Measurements from ENCODE around the gene SNN.

The SNN gene

DNA sequence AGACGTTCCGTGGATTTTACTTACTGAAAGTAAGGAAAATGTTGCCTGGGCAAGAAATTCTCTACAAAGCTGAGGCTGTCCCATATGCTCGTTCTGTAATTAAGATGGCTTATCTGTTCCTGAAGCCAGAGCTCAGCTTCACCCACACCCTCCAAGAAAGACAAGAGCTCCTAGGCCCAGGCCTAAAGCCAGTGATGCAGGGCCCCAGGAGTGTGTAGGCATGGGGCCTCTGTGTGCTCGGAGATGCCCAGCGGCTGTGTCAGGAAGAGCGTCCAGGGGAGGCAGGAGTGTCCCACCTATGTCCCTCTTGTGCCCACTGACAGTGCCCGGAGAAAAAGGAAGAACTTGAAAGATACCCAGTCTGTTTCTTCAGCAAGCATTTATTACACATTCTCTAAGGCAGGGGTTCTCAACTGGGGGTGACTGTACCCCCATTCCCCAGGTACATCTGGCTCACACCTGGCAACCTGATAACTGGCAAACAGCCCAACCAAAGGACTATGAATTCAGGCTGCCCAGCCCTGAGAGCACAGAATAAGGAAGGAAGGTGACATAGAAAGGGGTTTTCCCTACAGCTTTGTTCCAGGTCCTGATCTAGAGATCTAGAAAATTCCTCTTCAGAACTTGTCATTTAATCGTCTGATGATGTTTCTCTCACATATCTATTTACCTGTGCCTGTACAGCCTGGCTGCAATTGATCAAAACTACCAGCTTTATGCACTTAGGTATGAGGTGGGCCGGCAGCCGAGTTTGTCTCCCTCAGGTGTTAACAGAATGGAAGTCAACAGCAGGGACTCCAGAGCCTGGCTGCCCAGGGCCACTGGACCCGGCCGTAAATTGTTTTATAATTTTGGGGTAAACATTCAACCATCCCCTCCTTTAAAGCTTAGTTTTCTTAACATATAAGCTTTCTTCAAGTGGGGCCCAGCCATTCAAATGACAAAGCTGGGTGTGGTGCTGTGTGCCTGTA, 12.0 kb downstream of the SNN start:
- DNase-seq (ENCODE audit: low spot score), result no peak

DNA sequence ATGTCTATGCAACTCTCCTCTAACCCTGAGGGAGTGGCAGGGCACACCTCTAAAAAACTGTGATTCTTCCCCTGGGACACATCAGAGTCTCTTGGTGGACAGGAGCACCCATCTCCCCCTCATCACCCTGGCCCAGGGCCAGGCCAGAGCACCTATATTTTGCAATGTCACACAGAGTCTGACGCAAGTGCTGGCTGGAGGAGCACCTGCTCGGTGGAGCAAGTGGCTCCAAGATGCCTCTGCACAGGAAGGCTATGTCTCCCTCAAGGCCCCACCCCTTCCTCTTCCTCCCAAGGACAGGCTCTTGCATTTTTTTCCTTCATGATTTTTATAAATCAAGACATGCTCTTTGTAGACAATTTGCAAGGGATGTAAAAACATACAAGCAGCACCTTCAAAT, 13.3 kb downstream of the SNN start:
- DNase-seq (ENCODE audit: low spot score), result no peak

DNA sequence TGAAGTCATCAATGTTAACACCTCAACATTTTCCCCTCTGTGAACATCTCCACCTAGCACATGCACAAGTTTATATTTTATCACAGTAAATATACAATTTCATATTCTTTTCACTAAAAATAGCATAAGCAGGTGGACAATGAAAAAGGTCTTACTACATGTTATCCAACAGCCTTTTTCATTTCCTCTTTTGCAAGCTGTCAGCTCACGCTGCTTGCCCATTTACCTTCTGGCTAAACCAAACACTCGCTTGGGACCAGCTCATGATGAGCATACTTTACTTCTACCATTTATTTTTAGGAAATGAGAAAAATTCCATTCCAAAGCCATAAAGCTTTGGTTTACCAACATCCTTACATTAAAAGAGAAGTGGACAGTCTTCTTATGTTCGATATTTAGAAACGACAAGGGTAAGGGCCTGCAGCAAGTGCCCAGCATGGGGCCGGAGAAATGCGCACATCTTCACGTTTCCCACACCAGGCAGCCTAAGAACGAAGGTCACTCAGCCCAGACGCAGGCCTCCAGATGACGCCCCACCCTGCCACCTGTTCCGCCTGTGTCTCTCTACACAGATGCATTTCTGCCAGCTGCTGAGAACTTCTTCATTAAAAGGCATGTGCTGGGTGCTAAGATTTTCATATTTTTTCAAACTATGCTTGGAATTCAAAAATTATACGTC, 13.9 kb downstream of the SNN start:
- DNase-seq (ENCODE audit: low spot score), result no peak

DNA sequence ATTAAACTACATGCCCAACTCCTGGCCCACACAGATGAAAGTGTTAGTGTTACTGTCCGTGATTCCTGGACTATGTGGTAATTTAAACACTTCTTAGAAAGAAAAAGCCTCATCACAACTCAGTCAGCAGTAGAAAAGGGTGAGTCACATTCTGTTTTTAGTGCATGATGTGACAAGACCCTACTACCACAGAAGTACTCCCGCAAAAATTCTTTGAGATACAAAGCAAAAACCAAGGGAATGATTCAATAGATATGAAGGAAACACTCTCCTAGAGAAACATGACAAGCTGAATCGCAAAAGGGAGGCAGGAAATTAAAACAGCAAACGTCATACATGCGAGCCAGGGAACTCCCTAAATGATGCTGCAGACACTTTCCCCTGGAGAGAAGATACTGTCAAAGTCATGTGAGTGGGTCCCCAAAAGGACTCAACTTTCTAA, 14.4 kb downstream of the SNN start:
- DNase-seq (ENCODE audit: low spot score), result peak; percentile 94

DNA sequence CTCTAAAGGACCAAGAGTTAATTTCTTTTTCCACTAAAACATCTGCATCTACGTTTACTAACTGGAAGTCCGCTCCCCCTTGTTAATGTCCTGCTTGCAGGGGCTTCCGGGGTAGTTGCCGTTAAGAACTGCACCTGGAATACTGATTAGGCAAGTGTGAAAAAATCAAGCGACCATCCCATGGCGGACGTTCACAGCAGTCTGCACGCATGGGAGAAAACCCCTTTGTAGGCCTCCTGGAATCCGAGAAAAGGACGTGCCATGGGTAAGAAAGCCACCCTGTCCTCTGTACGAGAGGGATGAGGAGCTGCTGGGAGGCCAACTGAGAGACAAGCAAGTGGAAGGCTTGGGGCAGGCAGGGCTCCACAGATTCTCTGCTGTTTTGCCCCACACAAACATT, 14.9 kb downstream of the SNN start:
- DNase-seq (ENCODE audit: low spot score), result no peak

DNA sequence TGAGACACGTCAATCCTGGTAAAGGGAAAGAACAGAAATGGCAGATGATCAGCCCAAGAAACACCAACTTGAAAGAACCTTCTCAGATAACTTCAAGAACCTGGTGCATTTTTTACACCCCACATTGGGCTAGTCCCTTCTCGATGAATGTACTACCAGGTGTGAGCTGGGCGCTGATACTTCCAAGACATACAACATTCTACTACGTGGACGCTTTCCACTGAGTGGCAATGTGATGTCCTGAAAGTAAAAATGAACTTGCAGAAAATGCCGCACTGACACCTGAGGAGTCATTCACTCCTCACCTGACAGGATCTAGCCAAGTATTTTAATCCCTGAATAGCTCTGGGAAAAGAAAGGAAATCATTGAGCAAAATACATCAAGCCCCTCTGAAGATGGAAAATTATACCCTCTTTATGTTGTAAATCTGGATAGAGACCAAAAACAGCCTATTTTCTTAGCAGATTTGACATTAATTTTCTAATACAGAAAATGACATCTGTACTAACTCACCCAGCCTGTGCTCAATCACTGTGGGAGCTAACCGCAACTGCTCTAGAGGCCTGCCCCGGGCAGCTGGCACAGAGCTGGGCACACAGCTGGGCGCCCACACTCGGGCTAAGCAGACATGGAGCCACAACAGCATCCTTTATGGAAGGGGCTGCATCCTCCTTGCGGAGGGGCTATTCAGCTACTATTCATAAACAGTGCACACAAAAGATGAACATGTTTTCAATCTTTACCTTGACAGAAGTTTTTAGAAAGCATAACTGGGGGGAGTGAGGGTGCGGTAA, 16.2 kb downstream of the SNN start:
- DNase-seq (ENCODE audit: low spot score), result no peak

DNA sequence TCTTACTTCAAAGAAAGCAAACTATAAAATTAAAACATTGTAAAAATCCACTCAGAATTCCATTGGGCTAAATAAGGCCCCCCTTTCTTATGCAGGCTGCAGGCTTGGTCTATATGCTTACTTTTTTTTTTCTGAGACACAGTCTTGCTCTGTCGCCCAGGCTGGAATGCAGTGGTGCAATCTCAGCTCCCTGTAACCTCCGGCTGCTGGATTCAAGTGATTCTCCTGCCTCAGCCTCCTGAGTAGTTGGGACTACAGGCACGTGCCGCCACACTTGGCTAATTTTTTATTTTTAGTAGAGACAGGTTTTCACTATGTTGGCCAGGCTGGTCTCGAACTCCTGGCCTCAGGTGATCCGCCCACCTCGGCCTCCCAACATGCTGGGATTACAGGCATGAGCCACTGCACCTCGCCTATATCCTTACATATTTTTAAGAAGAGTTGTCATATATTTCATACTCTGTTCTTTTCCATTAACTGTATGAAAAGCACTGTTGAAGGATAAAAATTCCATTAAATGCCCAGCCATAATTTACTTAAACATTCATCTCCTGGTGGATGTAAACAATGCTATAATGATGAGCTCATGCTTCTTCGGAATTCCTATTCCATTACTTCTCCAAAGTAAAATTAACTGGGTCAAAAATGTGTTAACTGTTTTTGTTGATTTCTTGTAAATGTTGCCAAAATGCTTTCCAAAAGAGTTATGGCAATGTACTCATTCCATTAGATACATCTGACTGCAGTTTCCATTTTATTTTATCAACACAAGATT, 17.8 kb downstream of the SNN start:
- peak; percentile 41 for DNase-seq (ENCODE audit: low spot score)

DNA sequence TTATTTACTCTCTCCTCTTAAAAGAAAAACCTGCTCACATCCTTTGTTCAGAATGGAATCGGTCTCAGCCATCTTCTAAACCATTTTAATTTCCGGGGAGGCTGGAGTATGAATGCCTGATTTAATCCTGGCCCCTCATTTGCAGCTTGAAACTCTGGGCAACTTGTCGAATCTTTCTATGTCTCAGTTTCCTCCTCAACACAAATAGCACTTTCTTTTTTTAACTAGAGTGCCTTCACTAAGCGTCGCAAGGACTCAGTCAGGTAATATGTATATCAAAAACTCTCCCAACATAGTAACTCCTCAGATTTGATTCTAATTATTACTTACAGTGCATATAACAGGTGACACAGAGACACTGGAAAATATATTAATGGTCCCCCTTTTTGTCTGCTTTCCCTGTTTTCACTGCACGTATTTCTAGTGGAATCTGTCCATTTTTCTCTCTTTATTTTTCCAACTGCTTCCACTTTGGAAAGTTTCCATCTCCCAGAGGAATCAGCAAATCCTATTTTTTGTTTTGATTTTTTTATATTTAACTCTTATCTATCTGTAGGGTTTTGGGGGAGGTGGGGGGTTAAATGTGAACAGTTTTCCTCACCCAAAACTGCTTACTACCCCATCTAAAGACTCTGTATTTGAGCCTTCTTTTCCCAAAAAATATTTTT, 18.6 kb downstream of the SNN start:
- DNase-seq (ENCODE audit: low spot score), result no peak

DNA sequence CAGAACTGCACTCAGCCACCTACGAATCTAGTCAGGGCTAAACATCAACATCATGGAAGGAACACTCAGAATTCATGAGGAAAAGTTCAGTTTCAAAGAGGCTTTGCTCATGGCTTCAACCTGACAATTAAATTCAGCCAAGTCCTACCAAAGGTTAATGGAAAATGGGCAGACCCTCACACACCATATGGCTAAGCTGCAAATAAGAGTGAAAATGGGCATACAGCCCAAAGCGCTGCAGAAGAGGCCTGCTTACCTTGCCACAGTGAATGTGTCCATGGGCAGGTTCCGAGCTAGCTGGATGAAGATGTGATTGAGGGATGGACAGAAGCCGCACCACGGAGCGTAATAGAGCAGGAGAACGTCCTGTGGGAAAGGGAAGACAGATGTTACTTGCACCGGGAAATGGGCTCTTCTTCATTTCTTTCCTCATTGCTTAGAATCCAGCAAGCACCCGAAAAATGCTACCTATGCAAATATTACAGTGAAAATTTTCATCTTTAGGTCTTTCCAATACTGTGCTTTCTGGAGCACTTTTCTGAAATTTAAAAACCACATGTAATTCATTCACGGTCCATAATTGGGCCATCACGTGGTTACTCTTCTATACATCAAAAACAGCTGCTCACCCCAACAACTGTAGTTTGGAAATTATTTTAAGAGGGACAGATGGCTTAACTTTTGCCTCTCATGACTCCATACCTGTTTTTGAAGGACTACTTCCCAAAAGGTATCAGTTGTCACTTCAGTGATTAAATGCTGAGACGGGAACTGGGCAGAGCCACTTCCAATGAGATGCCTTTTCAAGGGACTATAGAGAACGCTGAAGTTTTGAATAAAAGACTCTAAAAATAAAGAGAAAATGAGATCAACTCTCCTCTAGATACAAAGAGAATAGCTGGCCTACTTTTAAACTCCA, 19.6 kb downstream of the SNN start:
- DNase-seq (ENCODE audit: low spot score), result no peak

DNA sequence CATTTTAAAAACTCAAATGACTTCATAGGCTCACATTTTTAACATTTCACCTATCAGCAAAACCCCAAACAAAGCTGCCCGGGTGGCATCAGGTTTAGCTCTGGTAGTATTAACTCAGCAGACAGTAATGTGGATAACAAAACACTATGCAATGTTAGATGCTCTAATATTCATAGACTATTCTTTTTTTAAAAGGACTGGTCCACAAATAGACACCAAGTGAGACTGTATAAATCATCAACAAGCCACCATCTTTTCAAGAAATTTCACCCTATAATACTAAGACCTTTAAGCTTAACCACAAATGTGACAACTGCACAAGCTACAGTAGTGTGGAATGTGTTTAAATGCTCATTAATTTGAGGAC, 20.2 kb downstream of the SNN start:
- no peak for DNase-seq (ENCODE audit: low spot score)

DNA sequence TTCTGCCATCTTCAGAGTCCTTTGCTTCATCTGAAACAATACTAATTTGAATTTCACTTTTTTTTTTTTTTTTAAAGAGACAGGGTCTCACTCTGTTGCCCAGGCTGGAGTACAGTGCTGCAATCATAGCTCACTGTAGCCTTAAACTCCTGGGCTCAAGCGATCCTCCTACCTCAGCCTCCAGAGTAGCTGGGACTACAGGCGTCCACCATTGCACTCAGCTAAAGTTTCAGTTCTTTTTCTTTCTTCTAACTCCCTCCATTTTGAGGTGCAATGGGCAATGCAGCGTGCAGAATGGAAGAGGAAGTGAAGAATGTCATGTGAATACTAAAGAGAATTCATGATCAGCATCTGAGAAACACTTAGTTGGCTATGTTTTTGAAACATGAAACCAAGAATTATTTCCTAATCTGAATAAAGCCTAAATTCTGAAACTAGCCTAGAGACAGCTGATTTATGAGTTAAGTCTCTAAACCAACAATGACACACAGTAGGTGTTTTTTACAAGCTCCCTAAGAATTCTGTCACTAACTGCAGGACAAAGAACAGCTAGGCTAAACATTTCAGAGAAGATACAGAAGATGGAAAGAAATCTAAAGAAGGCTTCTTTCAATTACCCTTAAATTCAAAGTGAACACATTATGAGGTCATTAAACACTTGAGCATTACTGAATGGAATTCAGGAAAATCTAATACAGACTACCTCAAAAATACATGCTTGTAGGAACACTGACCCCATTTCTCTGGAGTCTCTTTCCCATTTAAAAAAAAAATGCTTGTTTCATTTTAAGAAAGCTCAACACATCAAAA, 21.0 kb downstream of the SNN start:
- DNase-seq (ENCODE audit: low spot score), result no peak

DNA sequence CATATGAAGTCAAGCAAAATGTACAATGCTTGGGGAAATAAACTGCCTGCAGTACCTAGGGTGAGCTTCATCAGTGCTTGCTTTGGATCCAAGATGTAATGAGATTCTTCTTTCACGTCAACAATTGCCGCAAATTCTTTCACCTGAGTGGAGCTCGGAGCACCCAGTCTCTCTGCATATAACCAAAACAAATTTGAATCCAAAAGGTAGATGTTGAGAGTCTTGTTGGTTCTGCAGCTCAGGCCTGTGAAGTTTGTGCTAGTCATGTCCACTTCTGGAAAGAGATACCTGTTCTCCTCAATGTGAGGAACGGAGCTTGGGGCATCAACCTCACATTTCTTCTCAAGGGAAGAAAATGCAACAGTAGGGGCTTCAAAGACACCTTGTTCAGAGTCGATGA, 23.0 kb downstream of the SNN start:
- no peak for DNase-seq (ENCODE audit: low spot score)

DNA sequence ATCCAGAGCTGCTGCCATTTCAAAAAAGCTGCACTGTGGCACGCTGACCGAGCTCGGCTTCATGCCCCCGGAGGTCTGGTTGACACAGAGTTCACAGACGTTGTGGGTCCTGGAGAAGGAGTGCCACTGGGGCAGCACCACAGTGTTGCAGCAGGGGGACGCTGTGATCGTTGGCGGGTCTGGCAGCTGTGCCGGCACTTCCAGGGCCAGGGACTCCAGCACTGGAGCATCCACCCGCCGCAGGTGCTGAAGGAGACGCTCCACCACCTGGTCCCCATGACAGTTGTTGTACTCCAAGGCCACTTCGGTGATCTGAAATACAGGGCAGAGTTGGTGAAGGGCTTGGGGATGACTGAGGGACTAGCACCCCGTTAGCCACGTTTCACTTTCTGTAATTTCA, 23.5 kb downstream of the SNN start:
- DNase-seq (ENCODE audit: low spot score), result no peak

DNA sequence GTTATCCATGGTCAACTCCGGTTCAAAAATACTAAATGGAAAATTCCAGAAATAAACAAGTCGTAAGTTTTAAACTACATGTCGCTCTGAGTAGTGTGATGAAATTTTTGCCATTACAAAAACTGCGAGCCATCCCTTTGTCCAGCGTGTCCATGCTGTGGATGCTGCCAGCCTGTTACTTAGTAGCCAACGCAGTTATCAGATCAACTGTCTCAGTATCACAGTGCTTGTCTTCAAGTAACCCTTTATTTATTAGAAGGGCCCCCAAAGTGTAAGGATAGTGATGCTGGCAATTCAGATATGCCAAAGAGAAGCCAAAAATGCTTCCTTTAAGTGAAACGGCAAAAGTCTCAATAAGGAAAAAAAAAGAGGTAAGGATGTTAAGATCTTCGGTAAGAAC, 23.9 kb downstream of the SNN start:
- no peak for DNase-seq (ENCODE audit: low spot score)

DNA sequence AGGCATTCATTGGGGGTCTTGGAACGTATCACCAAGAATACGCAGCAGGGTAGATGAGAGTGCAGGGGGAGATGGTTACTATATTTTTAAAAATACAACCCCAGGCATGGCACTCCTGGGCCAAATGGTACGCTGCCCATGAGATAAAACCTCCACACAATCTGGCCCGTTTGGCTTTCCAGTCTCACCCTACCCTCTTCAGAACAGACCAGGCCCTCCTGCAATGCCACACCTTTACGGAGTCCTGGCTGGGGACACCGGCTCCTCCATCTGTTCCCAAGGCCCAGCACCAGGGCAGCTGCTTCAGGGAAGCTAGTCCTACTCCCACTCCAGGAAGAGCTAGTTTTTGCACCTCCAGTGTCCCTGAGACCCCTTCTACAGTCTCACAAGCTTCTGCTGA, 24.4 kb downstream of the SNN start:
- DNase-seq (ENCODE audit: low spot score), result no peak

DNA sequence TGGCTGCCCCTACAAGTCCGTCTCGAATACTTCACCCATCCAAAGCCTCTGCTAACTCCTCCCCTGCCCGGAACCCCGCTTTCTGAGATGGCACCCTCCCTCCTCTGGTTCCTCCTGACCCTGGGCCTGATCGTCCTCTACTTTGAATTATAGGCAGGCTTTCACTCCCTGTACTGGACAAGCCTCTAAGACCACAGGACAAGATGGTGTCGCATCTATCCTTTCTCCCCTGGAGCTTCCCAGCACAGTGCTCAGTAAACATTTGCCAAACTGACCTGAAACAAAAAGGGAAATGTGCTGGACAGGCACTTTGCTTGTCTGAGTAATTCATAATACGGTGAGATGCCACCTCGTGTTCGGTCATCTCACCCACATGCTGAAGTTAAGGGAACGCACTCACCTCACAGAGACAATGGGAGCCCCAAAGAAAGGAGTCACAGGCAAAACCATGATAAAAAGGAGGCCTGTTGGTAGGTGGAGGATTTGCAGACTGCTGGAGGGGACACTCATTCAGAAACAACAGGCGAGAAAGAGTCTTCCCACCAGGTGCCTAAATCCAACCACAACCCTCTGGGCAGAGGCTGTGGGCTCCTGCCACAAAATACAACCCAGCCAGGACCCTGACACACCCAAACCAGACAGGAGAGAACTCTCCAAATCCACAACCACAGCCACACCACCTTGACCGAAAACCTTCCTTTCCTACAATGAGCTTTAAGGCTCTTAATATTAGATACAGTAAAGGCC, 28.2 kb downstream of the SNN start:
- DNase-seq (ENCODE audit: low spot score), result no peak

DNA sequence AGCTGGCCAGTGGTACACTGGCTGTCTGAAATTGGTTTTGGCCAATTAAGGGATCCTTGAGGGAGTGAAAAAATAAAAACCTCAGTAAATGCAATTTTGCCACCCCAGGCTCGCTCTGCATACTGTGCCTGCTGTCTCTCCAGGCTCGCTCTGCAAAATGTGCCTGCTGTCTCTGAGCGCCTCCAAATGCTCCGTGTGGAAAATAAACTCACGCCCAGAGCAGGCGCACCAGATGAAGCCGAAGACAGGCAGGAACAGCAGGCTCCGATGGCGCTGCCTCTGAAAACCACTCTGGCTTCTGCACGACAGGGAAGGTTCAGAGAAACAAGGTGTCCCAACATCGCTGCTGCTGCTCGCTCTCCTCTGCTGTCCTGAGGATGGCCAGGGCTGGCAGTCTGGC, 29.1 kb downstream of the SNN start:
- DNase-seq (ENCODE audit: low spot score), result no peak

DNA sequence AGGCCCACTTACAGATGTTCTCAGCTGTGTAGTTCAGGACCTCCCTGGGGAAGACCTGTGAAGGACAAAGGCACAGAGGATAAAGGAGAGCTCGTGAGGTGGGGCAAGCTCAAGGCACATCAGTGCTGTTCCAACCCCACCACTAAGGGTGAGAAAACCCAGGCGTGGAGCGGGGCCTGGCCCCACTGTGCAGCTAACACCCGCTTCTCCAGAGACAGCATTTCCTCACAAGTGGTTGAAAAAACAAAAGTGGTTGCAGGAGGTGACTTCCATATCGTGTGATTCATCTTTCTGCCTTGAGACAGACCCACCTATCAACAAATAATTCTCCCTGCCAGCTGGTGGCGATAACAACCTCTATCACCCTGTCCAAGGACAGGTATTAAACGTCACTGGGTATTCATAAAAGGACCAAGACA, 30.0 kb downstream of the SNN start:
- DNase-seq (ENCODE audit: low spot score), result no peak
